GM03348 (cell line): ENCODE measurements around the gene RETREG2.

Experiments
- DNase-seq: peaks from one replicate; pipeline ENCODE4 v3.0.0; 2012; ENCODE audit warnings: low spot score

Gene RETREG2

GRCh38 chr2:219177552-219178376, at the start of gene RETREG2:
TSS of gene RETREG2 (plus strand) at chr2:219178275. CDS start at chr2:219178353, 78 bp downstream.
- peak; percentile 100 for DNase-seq

GRCh38 chr2:219128396-219128795, 49.7 kb upstream of the RETREG2 start:
- no peak for DNase-seq

- DNase-seq, result no peak
These were observed 48.5 kb upstream of the RETREG2 start for GRCh38 chr2:219129589-219129988.

- no peak for DNase-seq
These were observed 46.7 kb upstream of the RETREG2 start for GRCh38 chr2:219131327-219131726.

GRCh38 chr2:219131744-219132143, 46.3 kb upstream of the RETREG2 start:
- DNase-seq, result no peak

- DNase-seq, result no peak
These were observed 44.1 kb upstream of the RETREG2 start for GRCh38 chr2:219133976-219134375.

GRCh38 chr2:219140722-219141121, 37.4 kb upstream of the RETREG2 start:
- DNase-seq, result no peak

- peak; percentile 86 for DNase-seq
These were observed 35.7 kb upstream of the RETREG2 start for GRCh38 chr2:219142329-219142728.

GRCh38 chr2:219149667-219150066, 28.4 kb upstream of the RETREG2 start:
- no peak for DNase-seq

- DNase-seq, result peak; percentile 56
These were observed 22.9 kb upstream of the RETREG2 start for GRCh38 chr2:219155054-219155644.

GRCh38 chr2:219157396-219157795, 20.7 kb upstream of the RETREG2 start:
- DNase-seq, result no peak

GRCh38 chr2:219158025-219158424, 20.1 kb upstream of the RETREG2 start:
- DNase-seq, result no peak

- DNase-seq, result no peak
These were observed 19.5 kb upstream of the RETREG2 start for GRCh38 chr2:219158586-219158985.

GRCh38 chr2:219159771-219160185, 18.3 kb upstream of the RETREG2 start:
- DNase-seq, result no peak

GRCh38 chr2:219160186-219161017, 17.7 kb upstream of the RETREG2 start, which contains the start of gene NHEJ1:
TSS of gene NHEJ1 (minus strand) at chr2:219160815. CDS start at chr2:219158362, 2,453 bp downstream.
- peak; percentile 97 for DNase-seq

GRCh38 chr2:219161097-219161496, 17.0 kb upstream of the RETREG2 start:
- no peak for DNase-seq

GRCh38 chr2:219163156-219163555, 14.9 kb upstream of the RETREG2 start:
- no peak for DNase-seq

GRCh38 chr2:219165058-219165911, 12.8 kb upstream of the RETREG2 start:
- DNase-seq, result no peak

GRCh38 chr2:219167997-219168396, 10.1 kb upstream of the RETREG2 start:
- DNase-seq, result no peak

- no peak for DNase-seq
These were observed 9.5 kb upstream of the RETREG2 start for GRCh38 chr2:219168526-219168925.

GRCh38 chr2:219168932-219169331, 9.1 kb upstream of the RETREG2 start:
- DNase-seq, result no peak
